HG03097 (cell line): ENCODE data around the gene POMT1.

ENCODE experiments used
- ATAC-seq: cut with Tn5 transposase; IDR thresholded peaks from one replicate; pipeline ENCODE4 v1.9.1; 2021; ENCODE audit not compliant: unreplicated experiment, low FRiP score

Gene POMT1

GRCh38 chr9:131523451-131524435 is 21.0 kb downstream of the POMT1 start:
- no peak for ATAC-seq

DNA sequence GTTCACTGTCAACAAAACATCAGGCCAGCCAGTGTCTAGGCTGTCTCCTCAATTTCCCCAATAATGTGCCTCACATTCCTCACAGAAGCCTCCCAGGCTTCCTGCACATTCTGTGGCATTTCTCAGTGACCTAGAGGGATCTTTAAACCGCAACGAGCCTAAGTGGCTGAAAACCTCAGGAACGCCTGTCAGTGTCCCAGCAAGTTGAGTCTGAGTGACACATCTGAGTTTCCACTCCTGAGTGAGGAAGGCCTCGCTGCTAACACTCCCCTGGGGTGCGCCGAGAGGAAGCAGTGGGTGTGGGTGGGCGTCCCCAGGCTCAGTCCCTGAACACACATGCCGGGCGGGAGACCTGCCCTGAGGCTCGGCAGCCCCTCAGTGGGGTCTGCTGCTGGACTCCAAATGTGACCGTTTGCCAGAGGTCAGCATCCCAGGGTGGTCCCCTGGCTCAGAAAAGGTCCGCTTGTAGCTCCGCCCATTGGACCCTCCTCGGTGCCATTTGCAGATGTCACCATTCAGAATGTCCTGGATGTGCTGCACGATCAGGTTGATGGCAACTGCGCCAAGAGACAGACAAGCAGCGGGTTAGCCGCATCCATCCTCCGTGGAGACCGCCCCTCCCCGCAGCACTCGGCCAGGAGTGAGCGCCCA is 22.1 kb downstream of the POMT1 start:
- ATAC-seq = no peak

DNA sequence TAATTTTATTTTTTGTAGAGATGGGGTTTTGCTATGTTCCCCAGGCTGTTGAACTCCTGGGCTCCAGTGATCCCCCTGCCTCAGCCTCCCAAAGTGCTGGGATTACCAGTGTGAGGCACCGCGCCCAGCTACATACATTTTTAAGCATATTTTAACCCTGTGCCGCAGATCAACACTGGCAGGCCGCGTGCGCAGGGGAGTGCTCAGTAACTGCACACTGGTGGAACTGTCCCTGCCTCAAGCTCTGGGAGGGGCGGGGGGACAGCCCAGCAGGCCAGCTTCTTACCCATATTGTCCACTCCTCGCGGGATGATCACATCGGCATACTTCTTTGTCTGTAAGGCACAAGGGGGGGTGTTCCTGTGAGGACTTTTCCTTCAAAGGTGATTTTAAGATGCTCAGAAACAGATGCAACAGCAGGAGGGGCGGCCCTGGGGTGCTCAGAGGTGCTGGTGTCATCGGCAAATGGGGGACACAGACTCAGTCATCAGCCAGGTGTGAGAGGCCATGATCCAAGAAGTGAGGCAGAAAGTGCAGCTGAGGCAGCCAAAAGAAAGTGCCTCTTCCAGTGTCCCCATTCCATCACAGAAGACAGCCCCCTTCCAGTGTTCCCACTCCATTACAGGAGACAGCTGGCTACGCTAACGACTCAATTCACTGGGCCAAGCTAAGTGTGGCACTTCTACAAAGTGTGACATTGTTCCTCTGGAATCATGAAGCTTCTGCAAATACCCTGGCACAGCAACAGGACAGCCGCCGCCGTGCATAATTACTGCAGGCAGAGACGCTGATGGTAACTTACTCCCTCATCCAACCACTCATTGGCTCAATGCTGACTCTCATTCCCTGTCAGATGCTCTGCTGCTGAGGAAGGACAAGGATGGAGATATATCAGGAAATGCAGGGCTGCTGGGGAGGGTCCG is 23.2 kb downstream of the POMT1 start:
- ATAC-seq = no peak

DNA sequence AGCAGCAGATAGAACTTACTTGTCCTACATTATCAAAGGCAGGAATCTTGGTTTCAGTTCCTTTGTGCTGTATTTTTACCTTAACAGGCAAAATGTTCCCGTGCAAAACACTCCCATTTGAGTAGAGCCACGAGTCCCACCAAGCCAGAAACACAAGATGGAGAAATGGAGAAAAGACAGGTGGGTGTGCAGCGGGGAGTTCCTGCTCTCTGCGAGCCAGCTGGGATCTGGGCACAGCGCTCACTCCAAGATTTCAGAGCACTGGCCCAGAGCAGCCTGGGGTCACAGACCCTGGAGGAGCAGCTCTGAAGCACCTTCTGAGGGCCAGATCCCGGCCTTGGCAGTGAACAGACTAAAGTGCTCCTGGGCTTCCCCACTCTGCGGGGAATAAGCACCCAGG is 25.5 kb downstream of the POMT1 start:
- ATAC-seq = no peak

DNA sequence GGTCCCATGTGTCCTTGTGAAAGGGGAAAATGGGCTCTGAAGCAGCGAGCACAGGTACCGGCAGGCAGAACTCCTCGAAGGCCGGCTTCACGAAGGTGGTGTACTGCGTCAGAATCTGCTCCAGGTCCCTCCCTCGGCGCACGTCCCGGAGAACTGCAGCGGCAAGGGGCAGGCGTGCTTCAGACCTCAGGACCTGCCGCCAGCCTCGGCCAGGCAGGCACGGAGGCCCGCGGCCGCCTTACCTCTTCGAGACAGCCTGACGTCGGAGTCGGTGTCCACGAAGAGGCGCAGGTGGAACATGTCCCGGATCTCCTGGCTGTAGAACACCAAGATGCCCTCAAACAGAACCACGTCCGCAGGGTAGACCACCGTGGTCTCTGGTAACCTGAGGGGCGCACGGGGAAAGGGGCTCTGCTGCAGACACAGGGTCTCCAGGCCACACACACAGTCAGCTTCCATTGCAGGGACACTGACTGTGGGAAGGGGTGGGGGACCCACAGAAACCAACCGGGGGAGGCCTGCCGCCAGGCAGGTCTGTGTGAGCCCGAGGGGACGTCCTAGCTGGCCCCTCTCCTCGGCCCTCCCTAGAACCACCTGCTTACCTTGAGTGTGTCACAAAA is 26.3 kb downstream of the POMT1 start:
- ATAC-seq = no peak

DNA sequence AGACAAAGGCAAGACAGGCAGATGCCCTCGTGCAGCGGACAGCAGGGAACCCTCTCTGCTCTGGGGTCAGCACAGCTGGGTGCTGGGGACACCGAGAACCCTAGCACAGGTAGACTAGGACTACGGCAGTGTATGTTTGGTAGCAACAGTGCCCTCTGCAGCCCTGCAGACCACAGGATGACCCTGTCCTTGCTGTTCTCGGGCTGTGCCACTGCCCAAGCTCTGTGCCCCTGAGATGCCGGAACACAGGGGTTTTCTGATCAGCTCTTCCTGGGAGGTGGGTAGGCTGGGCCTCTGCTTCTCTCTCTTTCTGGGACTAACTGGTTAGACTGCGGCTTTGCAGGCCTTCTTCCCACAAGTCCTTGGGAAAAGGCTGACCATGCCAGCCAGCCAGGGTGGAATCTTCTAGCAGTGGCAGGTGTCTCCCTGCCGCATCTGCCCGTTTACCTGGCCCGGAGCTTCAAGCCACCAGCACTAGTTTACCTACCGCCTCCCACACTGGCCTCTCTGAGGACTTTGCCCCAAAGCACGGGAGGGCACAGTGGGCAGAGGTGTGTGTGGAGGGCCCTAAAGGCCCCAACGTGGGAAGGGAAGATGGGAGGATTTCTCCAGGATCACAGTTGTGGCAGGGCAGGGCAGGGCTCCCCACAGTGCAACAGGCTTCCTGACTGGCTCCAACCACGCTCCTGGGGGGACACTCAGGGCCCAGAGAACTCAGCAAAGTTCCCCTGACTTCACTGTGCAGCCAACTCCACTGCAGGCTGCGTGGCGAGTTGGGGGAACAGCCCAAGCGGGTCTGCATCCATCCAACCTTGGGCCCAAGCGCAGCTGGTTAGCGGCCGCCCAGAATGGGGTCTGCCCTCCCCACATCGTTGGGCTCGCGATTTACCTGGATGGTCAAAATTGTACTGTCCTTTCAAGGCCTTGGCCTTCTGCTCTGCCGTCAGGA is 27.2 kb downstream of the POMT1 start:
- no peak for ATAC-seq

DNA sequence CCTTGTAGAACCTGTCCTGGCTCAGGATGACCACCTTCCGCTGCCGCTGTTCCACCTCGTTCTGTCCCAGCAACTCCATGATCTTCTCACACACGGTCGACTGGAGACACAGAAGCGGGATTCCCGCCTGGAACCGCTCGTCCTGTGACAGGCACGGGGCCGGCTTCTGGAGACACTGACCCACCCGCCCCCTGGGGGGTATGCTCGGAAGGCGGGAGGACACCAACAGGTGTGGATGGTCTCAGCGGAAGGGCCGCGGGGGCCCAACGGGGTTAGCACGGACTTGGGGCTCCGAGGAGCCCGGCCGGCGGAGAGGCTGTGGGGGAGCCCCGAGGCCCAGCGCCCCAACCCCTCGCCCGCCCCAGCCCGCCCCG is 27.8 kb downstream of the POMT1 start:
- peak; percentile 4 for ATAC-seq

- peak; percentile 64 for ATAC-seq
These were observed 28.5 kb downstream of the POMT1 start, which contains the start of gene UCK1 for GRCh38 chr9:131530920-131531832. UCK1 (minus strand) TSS chr9:131531263; CDS start chr9:131531174, 89 bp downstream.

GRCh38 chr9:131534721-131535237 is 32.1 kb downstream of the POMT1 start:
- ATAC-seq = no peak

DNA sequence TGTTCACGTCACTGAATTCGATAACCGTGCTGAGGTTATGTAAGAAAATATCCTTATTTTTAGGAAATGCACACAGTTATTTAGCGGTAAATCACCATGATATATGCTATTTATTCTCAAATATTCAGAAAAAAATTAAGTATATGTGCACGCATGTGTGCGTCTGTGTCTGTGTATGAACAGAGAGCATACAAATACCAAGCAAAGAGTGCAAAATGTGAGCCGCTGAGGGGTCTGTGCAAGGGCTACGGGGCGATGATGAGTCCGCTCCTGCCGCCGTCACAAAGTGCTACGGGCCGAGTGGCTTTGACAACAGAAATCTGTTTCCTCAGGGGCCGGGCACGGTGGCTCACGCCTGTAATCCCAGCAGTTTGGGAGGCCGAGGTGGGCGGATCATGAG is 35.2 kb downstream of the POMT1 start:
- no peak for ATAC-seq

DNA sequence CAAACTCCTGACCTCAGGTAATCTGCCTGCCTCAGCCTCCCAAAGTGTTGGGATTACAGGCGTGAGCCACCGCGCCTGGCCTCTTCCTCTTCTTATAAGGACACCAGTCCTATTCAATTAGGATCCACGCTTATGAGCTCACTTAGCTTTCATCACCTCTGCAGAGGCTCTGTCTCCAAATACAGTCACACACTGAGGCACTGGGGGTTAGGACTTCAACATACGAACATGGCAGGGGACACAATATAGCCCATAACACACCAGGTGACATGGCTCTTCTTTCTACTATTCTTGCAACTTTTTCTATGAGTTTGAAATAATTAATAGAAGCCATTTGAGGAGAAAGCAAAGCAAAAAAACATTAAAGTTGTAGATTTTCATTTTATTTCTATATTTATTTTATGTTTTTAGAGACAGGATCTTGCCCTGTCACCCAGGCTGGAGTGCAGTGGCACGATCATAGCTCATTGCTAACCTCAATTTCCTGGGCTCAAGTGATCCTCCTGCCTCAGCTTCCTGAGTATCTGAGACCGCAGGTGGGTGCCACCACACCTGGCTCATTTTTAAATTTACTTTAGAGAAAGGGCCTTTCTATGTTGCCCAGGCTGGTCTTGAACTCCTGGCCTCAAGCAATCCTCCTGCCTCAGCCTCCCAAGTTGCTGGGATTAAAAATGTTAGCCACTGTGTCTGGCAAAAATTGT is 36.7 kb downstream of the POMT1 start:
- ATAC-seq = no peak

DNA sequence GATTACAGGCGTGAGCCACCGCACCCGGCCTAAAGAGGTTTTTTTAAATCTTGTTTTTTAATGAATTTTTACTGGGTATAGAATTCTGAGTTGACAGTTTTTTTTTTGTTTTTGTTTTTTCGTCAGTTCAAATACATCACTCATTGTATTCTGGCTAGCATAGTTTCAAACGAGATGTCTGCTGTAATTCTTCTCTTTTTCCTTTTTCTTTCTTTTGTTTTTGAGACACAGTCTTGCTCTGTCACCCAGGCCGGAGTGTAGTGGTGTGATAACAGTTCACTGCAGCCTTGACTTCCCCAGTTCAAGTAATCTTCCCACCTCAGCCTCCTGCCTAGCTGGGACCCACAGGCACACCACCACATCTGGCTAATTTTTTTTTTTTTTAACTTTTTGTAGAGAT is 40.4 kb downstream of the POMT1 start:
- ATAC-seq = no peak

GRCh38 chr9:131545003-131545785 is 42.5 kb downstream of the POMT1 start, which contains the start of gene PRRT1B:
PRRT1B (plus strand) TSS chr9:131545523; CDS start chr9:131545616, 93 bp downstream.
- no peak for ATAC-seq

GRCh38 chr9:131545786-131546335 is 43.1 kb downstream of the POMT1 start:
- no peak for ATAC-seq

DNA sequence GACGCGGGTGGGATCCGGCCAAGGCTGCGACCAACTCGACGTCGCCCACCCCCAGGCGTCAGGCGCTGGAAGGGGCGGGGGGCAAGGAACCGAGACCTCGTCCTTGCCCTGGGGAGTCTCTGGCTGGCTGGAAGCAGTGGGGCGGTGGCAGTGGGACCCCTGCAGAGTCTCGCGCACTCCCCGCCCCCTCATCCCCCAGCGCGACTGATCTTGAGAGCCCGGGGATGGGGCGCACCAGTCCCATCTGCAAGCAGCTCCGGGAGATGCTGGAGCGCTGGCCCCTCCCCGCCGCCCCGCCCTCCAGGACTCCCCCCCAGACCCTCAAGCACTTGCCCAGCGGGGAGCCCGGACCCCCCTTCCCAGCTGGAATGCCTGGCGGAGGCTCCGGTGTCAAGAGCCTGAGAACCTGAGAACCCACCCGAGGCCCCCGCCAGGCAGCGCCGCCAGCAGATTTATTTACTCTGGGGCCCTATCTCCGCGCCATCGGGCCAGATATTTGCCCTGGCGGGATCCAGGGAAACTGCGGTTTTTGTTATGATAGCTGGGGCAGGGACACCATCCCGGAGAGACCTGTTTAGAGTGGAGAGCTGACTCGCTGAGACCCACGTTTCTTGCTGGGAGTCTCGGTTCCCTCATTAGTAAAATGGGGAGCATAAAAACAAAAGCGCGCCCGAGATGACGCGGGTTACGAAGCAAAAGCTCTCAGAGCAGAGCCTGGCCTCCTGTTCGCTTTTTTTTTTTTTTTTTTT is 43.8 kb downstream of the POMT1 start:
- ATAC-seq = no peak
